Body of pancreas (tissue), 4 donors: ENCODE measurements around the gene CERK. TPM values are rescaled to one million over a fixed set of nuclear protein-coding genes. Genes with fewer than 3 reads are reported as not detected.

Source experiments
- ATAC-seq: fragments of 150-250 bp; one replicate; pipeline ENCODE4 v1.9.1; 2016
- DNase-seq, 4 donors: peaks; one replicate each; pipeline ENCODE4 v3.0.0-alpha.2; 2019
- H3K27ac ChIP-seq, 4 donors: fragments of 200-600 bp; sonication (generic); 1 replicate in 3 of 4; 2 replicates in 1 of 4; pipeline versions ENCODE4 v1.5.1 to v1.6.1; 2016 to 2019; ENCODE audit warnings: mild to moderate bottlenecking in 1 of 4, mixed read lengths in 1 of 4, moderate library complexity in 1 of 4
- H3K27me3 ChIP-seq, 2 donors: fragments of 200-600 bp; sonication (generic); one replicate each; pipeline ENCODE4 v1.6.0; 2016; ENCODE audit warnings: mild to moderate bottlenecking in 1 of 2
- H3K36me3 ChIP-seq, 2 donors: fragments of 200-600 bp; sonication (generic); replicated peaks in 1 of 2; 2 replicates each; pipeline ENCODE4 v1.5.1; 2016; ENCODE audit warnings: low read depth in 2 of 2; ENCODE audit not compliant: insufficient read depth in 1 of 2
- H3K4me1 ChIP-seq: fragments of 200-600 bp; sonication (generic); one replicate; pipeline ENCODE4 v1.6.0; 2016
- H3K4me3 ChIP-seq, 2 donors: fragments of 200-600 bp; sonication (generic); 1 replicate in 1 of 2; 2 replicates in 1 of 2; pipeline ENCODE4 v1.5.1; 2016 to 2019
- H3K9me3 ChIP-seq, 3 donors: fragments of 200-600 bp; sonication (generic); 1 replicate in 2 of 3; 2 replicates in 1 of 3; pipeline ENCODE4 v1.5.1; 2016
- POLR2A ChIP-seq, 3 donors: fragments of 450-650 bp; IDR thresholded peaks; one replicate each; pipeline ENCODE4 v1.6.1; 2016; ENCODE audit warnings: antibody characterized with exemption in 3 of 3, mild to moderate bottlenecking in 2 of 3
- WGBS, 2 donors: methylation state at CpG; one replicate each; pipeline ENCODE4 v1.1.5; 2017; 5-methylcytosine and 5-hydroxymethylcytosine counted together
- intact Hi-C: fragments of 100-400 bp; cut with DNase I; formaldehyde crosslinking; loops from one replicate; pipeline ENCODE4 v1.15.1; 2023
- total RNA-seq, 2 donors: library from RNA; depleted of rRNA; stranded (reverse); fragments of >200 nt; gene quantifications; one replicate each; pipeline ENCODE4 v1.1.0, GENCODE V29; 2016
- TF ChIP-seq, protein P1 (sequence below), 7 experiments: fragments of 450-650 bp in 4 of 7; fragments of 200-600 bp in 3 of 7; sonication (generic) in 3 of 7; IDR thresholded peaks; one replicate each; pipeline ENCODE4 v1.5.1; 2016 to 2019; ENCODE audit warnings: antibody characterized with exemption in 7 of 7

CERK gene
- total RNA-seq, 2 donors from 2014 or later: 33.6 to 46.4 TPM

- Histone ChIP-seq H3K4me1 (peaks cover 14% of the 10 kb centered on the region), H3K9me3 (no peaks in the 10 kb centered on the region), H3K27me3 (no peaks in the 10 kb centered on the region), H3K36me3 (no peaks in the 10 kb centered on the region), H3K27ac (no peak overlapping the region), H3K4me3 (no peak overlapping the region)
- intact Hi-C loops: loop anchor here (5.0 kb wide), 1 partner anchor 43 kb away; no protein-coding TSS in a partner anchor
- ATAC-seq (no peak), DNase-seq (no peak)
- 68 to 70% methylated on average over 22 to 24 of the region's 24 CpGs for WGBS, 2 donors
- TF ChIP-seq, protein P1, sequence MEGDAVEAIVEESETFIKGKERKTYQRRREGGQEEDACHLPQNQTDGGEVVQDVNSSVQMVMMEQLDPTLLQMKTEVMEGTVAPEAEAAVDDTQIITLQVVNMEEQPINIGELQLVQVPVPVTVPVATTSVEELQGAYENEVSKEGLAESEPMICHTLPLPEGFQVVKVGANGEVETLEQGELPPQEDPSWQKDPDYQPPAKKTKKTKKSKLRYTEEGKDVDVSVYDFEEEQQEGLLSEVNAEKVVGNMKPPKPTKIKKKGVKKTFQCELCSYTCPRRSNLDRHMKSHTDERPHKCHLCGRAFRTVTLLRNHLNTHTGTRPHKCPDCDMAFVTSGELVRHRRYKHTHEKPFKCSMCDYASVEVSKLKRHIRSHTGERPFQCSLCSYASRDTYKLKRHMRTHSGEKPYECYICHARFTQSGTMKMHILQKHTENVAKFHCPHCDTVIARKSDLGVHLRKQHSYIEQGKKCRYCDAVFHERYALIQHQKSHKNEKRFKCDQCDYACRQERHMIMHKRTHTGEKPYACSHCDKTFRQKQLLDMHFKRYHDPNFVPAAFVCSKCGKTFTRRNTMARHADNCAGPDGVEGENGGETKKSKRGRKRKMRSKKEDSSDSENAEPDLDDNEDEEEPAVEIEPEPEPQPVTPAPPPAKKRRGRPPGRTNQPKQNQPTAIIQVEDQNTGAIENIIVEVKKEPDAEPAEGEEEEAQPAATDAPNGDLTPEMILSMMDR (IDR thresholded peaks at IDR 0.05): no peak
- no peak for TF ChIP-seq POLR2A (IDR thresholded peaks at IDR 0.05)
These were observed 97.6 kb downstream of the CERK start for GRCh38 chr22:46640293-46641055.

DNA sequence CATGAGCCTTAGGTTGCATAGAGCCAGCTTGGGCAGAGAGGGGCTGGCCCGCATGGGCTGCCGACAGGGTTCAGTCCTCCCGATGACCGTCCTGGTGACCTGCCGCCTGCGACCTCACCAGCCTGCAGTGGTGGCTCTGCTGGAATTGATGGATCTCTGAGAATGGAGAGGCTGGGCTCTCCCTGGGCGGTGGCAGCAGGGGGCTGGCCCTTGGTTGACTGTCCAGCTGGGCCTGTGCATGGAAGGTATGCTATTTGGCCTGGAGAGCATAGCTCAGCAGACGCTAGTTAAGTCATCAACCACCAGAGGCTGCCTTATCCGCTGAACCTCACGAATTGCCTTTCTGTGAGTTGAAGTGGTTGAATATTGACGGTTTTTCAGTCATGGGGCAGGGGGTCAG lies 98.2 kb downstream of the CERK start:
- Histone ChIP-seq H3K9me3 (no peaks in the 10 kb centered on the region), H3K27me3 (no peaks in the 10 kb centered on the region), H3K4me3 (no peak overlapping the region), H3K27ac (no peak overlapping the region), H3K4me1 (peaks cover 14% of the 10 kb centered on the region), H3K36me3 (no peaks in the 10 kb centered on the region)
- WGBS, 2 donors: 92 to 96% methylated on average over 11 of the region's 11 CpGs
- ATAC-seq (no peak), DNase-seq (no peak)
- no peak for TF ChIP-seq POLR2A (IDR thresholded peaks at IDR 0.05)
- TF ChIP-seq, protein P1 (IDR thresholded peaks at IDR 0.05): no peak
- intact Hi-C loops: loop anchor here (5.0 kb wide), 1 partner anchor 43 kb away; no protein-coding TSS in a partner anchor

- peak; percentile 57 to 77 (median 74) for DNase-seq
- WGBS, 2 donors: 51 to 73% methylated on average over 10 to 18 of the region's 18 CpGs
- no peaks in the 10 kb centered on the region for H3K36me3 ChIP-seq
- no peaks in the 10 kb centered on the region for H3K27me3 ChIP-seq
- TF ChIP-seq POLR2A (IDR thresholded peaks at IDR 0.05): no peak
- TF ChIP-seq, protein P1 (IDR thresholded peaks at IDR 0.05): peak in 1 of 7 experiments; percentile 29
- H3K4me3 ChIP-seq: no peak overlapping the region
- no peak overlapping the region for H3K27ac ChIP-seq
- intact Hi-C loops: no loop called here
- H3K9me3 ChIP-seq: no peaks in the 10 kb centered on the region
- H3K4me1 ChIP-seq: peaks cover 25% of the 10 kb centered on the region
- ATAC-seq: peak; percentile 56
These were observed 99.2 kb downstream of the CERK start for GRCh38 chr22:46638601-46639431.

GRCh38 chr22:46637711-46638600 lies 100.1 kb downstream of the CERK start:
- no peaks in the 10 kb centered on the region for H3K36me3 ChIP-seq
- intact Hi-C loops: no loop called here
- no peak for ATAC-seq
- H3K27ac ChIP-seq: no peak overlapping the region
- no peaks in the 10 kb centered on the region for H3K9me3 ChIP-seq
- H3K4me3 ChIP-seq: no peak overlapping the region
- TF ChIP-seq, protein P1 (IDR thresholded peaks at IDR 0.05): no peak
- no peak for DNase-seq
- 81 to 86% methylated on average over 18 to 21 of the region's 21 CpGs for WGBS, 2 donors
- no peaks in the 10 kb centered on the region for H3K27me3 ChIP-seq
- peaks cover 31% of the 10 kb centered on the region for H3K4me1 ChIP-seq
